Activated T-cell treated with anti-CD3 and anti-CD28 coated beads, Interleukin-2, amount 50 U/mL, for 4 hours (primary cell): ENCODE measurements around the gene ADGRL2. TPM values are rescaled to one million over a fixed set of nuclear protein-coding genes. Genes with fewer than 3 reads are reported as not detected.

Source experiments
- ATAC-seq, 2 donors: fragments of 200-7000 bp; cut with Tn5 transposase; one replicate each; pipeline ENCODE4 v1.10.0; 2021
- DNase-seq: peaks from one replicate; pipeline ENCODE4 v3.0.0-alpha.2; 2020
- H3K27me3 Mint-ChIP-seq: one replicate; pipeline ENCODE4 v1.8.0; 2021; ENCODE audit warnings: low read depth, mixed read lengths
- H3K36me3 Mint-ChIP-seq: one replicate; pipeline ENCODE4 v1.8.0; 2022; ENCODE audit warnings: mixed read lengths; ENCODE audit not compliant: insufficient read depth
- H3K4me1 Mint-ChIP-seq: one replicate; pipeline ENCODE4 v1.8.0; 2021; ENCODE audit warnings: low read depth, mixed read lengths
- H3K4me3 Mint-ChIP-seq: one replicate; pipeline ENCODE4 v1.8.0; 2021; ENCODE audit warnings: mild to moderate bottlenecking, moderate library complexity, mixed read lengths
- H3K9me3 Mint-ChIP-seq: one replicate; pipeline ENCODE4 v1.8.0; 2021; ENCODE audit warnings: mixed read lengths
- total RNA-seq, 3 donors: library from RNA; stranded (reverse); gene quantifications; one replicate each; pipeline ENCODE4 v1.2.1, GENCODE V29; 2021

Gene ADGRL2
- total RNA-seq: under 1 TPM; 0.08 to 0.14 (median 0.10) TPM

- Mint-ChIP-seq H3K4me3 (no peak within 1 kb of the TSS), H3K9me3 (no peaks in the 10 kb centered on the region), H3K27me3 (peaks cover 42% of the 10 kb centered on the region), H3K36me3 (no peaks in the 10 kb centered on the region), H3K4me1 (peaks cover 3% of the 10 kb centered on the region)
- peak; percentile 44 to 50 for ATAC-seq
- no peak for DNase-seq
Observed at GRCh38 chr1:81800695-81801650, at the start of gene ADGRL2. ADGRL2 (plus strand) TSS chr1:81800934; CDS start chr1:81836985, 36,051 bp downstream.

- no peaks in the 10 kb centered on the region for H3K27me3 Mint-ChIP-seq
- H3K9me3 Mint-ChIP-seq: peaks cover 8% of the 10 kb centered on the region
- no peaks in the 10 kb centered on the region for H3K36me3 Mint-ChIP-seq
- no peak overlapping the region for H3K4me3 Mint-ChIP-seq
- ATAC-seq (no peak), DNase-seq (no peak)
- H3K4me1 Mint-ChIP-seq: no peaks in the 10 kb centered on the region
Observed at GRCh38 chr1:81752840-81753239, 47.9 kb upstream of the ADGRL2 start.

- H3K36me3 Mint-ChIP-seq: no peaks in the 10 kb centered on the region
- ATAC-seq (no peak), DNase-seq (no peak)
- no peaks in the 10 kb centered on the region for H3K4me1 Mint-ChIP-seq
- peaks cover 8% of the 10 kb centered on the region for H3K9me3 Mint-ChIP-seq
- H3K27me3 Mint-ChIP-seq: no peaks in the 10 kb centered on the region
- no peak overlapping the region for H3K4me3 Mint-ChIP-seq
Observed at GRCh38 chr1:81754424-81754823, 46.3 kb upstream of the ADGRL2 start.

GRCh38 chr1:81756872-81757271 lies 43.9 kb upstream of the ADGRL2 start:
- ATAC-seq: no peak
- no peak overlapping the region for H3K4me3 Mint-ChIP-seq
- DNase-seq: no peak
- H3K36me3 Mint-ChIP-seq: no peaks in the 10 kb centered on the region
- no peaks in the 10 kb centered on the region for H3K27me3 Mint-ChIP-seq
- no peaks in the 10 kb centered on the region for H3K4me1 Mint-ChIP-seq
- H3K9me3 Mint-ChIP-seq: peaks cover 8% of the 10 kb centered on the region

GRCh38 chr1:81757398-81758020 lies 43.2 kb upstream of the ADGRL2 start:
- H3K4me1 Mint-ChIP-seq: no peaks in the 10 kb centered on the region
- no peak for DNase-seq
- no peak overlapping the region for H3K4me3 Mint-ChIP-seq
- H3K36me3 Mint-ChIP-seq: no peaks in the 10 kb centered on the region
- ATAC-seq: no peak
- H3K27me3 Mint-ChIP-seq: no peaks in the 10 kb centered on the region
- peaks cover 8% of the 10 kb centered on the region for H3K9me3 Mint-ChIP-seq

GRCh38 chr1:81758181-81758580 lies 42.6 kb upstream of the ADGRL2 start:
- no peak overlapping the region for H3K4me3 Mint-ChIP-seq
- H3K4me1 Mint-ChIP-seq: no peaks in the 10 kb centered on the region
- DNase-seq (no peak), ATAC-seq (no peak)
- no peaks in the 10 kb centered on the region for H3K36me3 Mint-ChIP-seq
- H3K27me3 Mint-ChIP-seq: no peaks in the 10 kb centered on the region
- peaks cover 4% of the 10 kb centered on the region for H3K9me3 Mint-ChIP-seq

GRCh38 chr1:81760477-81761097 lies 40.1 kb upstream of the ADGRL2 start:
- Mint-ChIP-seq H3K4me3 (no peak overlapping the region), H3K4me1 (no peaks in the 10 kb centered on the region), H3K27me3 (no peaks in the 10 kb centered on the region), H3K36me3 (no peaks in the 10 kb centered on the region), H3K9me3 (peaks cover 4% of the 10 kb centered on the region)
- ATAC-seq (no peak), DNase-seq (no peak)

GRCh38 chr1:81775510-81775909 lies 25.2 kb upstream of the ADGRL2 start:
- H3K4me3 Mint-ChIP-seq: no peak overlapping the region
- no peaks in the 10 kb centered on the region for H3K9me3 Mint-ChIP-seq
- H3K36me3 Mint-ChIP-seq: no peaks in the 10 kb centered on the region
- DNase-seq (no peak), ATAC-seq (no peak)
- H3K4me1 Mint-ChIP-seq: no peaks in the 10 kb centered on the region
- H3K27me3 Mint-ChIP-seq: no peaks in the 10 kb centered on the region

GRCh38 chr1:81780705-81781454 lies 19.9 kb upstream of the ADGRL2 start:
- Mint-ChIP-seq H3K4me1 (no peaks in the 10 kb centered on the region), H3K27me3 (no peaks in the 10 kb centered on the region), H3K4me3 (no peak overlapping the region), H3K9me3 (no peaks in the 10 kb centered on the region), H3K36me3 (no peaks in the 10 kb centered on the region)
- ATAC-seq (no peak), DNase-seq (no peak)

- H3K4me1 Mint-ChIP-seq: no peaks in the 10 kb centered on the region
- DNase-seq (no peak), ATAC-seq (no peak)
- H3K9me3 Mint-ChIP-seq: no peaks in the 10 kb centered on the region
- no peaks in the 10 kb centered on the region for H3K36me3 Mint-ChIP-seq
- no peak overlapping the region for H3K4me3 Mint-ChIP-seq
- no peaks in the 10 kb centered on the region for H3K27me3 Mint-ChIP-seq
Observed at GRCh38 chr1:81781749-81782148, 19.0 kb upstream of the ADGRL2 start.

- no peak overlapping the region for H3K4me3 Mint-ChIP-seq
- H3K36me3 Mint-ChIP-seq: no peaks in the 10 kb centered on the region
- peaks cover 3% of the 10 kb centered on the region for H3K9me3 Mint-ChIP-seq
- no peaks in the 10 kb centered on the region for H3K4me1 Mint-ChIP-seq
- DNase-seq (no peak), ATAC-seq (no peak)
- H3K27me3 Mint-ChIP-seq: no peaks in the 10 kb centered on the region
Observed at GRCh38 chr1:81792184-81792583, 8.6 kb upstream of the ADGRL2 start.

- Mint-ChIP-seq H3K36me3 (no peaks in the 10 kb centered on the region), H3K4me1 (peaks cover 3% of the 10 kb centered on the region), H3K27me3 (peaks cover 22% of the 10 kb centered on the region), H3K4me3 (no peak overlapping the region), H3K9me3 (no peaks in the 10 kb centered on the region)
- ATAC-seq (no peak), DNase-seq (no peak)
Observed at GRCh38 chr1:81797701-81798100, 3.0 kb upstream of the ADGRL2 start.

GRCh38 chr1:81799939-81800694 lies 617 bp upstream of the ADGRL2 start:
- DNase-seq: no peak
- H3K27me3 Mint-ChIP-seq: peaks cover 39% of the 10 kb centered on the region
- peaks cover 3% of the 10 kb centered on the region for H3K4me1 Mint-ChIP-seq
- H3K4me3 Mint-ChIP-seq: no peak overlapping the region
- no peaks in the 10 kb centered on the region for H3K9me3 Mint-ChIP-seq
- ATAC-seq: no peak
- no peaks in the 10 kb centered on the region for H3K36me3 Mint-ChIP-seq
